Measurements from ENCODE around the gene DYRK1B. TPM values are rescaled to one million over a fixed set of nuclear protein-coding genes. Genes with fewer than 3 reads are reported as not detected.
"Not testable (repeated sequence)": the region's sequence is repeated elsewhere in the genome, so short reads cannot be mapped to it uniquely, and the experiment has no call there.

DYRK1B gene
- total RNA-seq, 1 experiment from 2014 or later: 12.2 TPM

DNA sequence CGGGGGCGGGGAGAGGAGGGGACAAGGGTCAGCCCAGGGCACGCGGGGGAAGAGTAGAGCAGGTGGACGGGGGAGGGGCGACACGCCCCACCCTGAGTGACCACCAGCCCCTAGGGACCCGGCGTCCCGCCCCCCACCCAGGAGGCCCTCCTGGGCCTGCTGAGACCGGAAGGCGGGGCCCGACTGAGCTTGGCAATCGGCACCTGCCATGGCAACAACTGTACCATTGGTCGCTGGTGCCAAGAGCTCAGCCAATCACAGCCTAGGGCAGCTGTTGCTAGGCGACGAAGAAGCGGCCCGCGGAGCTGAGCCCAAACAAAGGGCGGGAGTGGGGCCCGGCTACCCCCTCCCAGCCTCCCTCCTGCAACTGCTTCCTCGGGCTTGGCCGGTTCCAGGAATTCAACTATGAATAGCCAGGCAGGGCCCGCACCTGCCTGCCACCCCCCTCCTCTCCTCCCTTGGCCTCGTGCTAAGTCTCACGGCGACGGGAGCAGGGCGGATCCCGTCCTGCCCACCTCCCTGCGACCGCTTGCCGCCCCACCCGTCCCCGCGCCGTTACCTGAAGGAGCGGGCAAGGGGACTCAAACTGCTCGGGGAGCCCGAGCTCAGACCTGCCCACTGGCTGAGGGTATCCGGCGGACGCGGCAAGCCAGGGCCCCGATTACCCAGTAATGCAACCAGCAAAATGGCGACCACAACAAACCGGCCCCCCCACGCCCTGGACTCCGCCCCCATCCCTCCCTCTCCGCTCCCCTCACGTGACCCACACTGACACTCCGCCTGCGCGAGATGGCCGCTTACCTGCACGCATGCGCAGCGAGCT is at the start of gene DYRK1B (continued):
- TF ChIP-seq EMX1 (CRISPR knock-in tag; IDR thresholded peaks at IDR 0.05) (peak; percentile 90), TP53 (CRISPR knock-in tag; IDR thresholded peaks at IDR 0.05) (no peak)

DNA sequence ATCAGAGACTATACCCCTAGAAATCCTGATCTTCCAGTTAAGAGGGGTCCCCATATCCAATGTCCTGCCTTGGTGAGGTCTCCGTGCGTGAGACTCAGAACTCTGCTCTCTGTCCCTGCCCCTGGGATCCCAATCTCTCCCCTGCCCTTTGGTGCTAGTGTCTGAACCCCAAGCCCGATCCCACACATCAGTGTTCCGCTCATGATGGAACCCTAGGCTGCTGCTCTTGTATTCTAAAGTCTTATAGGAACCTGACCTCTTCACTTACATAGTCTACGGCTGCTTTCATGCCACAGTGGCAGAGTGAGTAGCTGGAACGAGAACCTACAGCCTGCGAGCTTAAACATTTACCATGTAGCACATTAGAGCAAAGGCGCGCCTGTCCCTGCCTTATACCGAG is 48.7 kb upstream of the DYRK1B start:
- CTCF ChIA-PET: not testable (repeated sequence)

DNA sequence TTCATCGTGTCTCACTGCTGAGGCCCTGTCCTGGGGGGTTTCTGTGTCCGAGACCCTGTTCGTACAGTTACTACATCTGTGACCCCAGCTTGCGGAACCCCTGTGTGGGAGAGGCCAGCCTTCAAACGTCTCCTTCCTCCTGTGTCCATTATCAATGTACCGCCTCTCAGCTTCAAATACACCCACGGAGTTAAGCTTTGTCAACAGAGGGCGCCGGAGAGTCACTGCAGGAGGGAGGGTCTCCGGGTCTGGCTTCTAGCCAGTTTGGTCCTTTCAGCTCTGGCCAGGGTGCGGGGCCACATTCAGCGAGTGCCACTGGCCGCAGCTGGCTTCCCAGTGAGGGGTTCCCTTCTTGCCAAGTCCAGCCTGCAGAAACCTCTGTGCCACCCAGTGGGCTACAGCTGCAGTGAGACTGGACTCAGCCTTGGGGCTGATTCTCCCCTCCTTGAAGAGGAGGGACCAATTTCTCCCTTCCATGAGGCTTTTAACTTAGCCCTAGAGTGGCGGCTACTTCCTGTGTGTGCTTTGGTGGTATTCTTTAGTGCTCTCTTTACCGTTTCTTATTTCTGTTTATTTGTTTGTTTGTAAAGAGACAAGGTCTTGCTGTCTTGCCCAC is 47.6 kb upstream of the DYRK1B start:
- CTCF ChIA-PET: interaction anchor here (0.6 to 1.2 kb wide), 21 partner anchors 8 to 336 kb away, joined by 3 to 23 read pairs (median 4); partner anchors contain the start of genes DYRK1B, FBL, PSMC4 and TTC9B
- H3K36me3 Mint-ChIP-seq; H3K4me1 Mint-ChIP-seq; H3K4me3 Mint-ChIP-seq; H3K9me3 Mint-ChIP-seq; H3K27me3 Mint-ChIP-seq (ENCODE audit: low read depth); H3K27ac Mint-ChIP-seq; POLR2A ChIA-PET: not testable (repeated sequence)
- TF ChIP-seq, protein P1, sequence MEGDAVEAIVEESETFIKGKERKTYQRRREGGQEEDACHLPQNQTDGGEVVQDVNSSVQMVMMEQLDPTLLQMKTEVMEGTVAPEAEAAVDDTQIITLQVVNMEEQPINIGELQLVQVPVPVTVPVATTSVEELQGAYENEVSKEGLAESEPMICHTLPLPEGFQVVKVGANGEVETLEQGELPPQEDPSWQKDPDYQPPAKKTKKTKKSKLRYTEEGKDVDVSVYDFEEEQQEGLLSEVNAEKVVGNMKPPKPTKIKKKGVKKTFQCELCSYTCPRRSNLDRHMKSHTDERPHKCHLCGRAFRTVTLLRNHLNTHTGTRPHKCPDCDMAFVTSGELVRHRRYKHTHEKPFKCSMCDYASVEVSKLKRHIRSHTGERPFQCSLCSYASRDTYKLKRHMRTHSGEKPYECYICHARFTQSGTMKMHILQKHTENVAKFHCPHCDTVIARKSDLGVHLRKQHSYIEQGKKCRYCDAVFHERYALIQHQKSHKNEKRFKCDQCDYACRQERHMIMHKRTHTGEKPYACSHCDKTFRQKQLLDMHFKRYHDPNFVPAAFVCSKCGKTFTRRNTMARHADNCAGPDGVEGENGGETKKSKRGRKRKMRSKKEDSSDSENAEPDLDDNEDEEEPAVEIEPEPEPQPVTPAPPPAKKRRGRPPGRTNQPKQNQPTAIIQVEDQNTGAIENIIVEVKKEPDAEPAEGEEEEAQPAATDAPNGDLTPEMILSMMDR (IDR thresholded peaks at IDR 0.05): peak; percentile 56
- DNase-seq (ENCODE audit: low spot score) (peak; percentile 87), ATAC-seq (peak; percentile 95)

More for the DNA sequence above, 48.7 kb upstream of the DYRK1B start:
- ATAC-seq; H3K27me3 Mint-ChIP-seq (ENCODE audit: low read depth); H3K9me3 Mint-ChIP-seq; DNase-seq (ENCODE audit: low spot score); H3K4me3 Mint-ChIP-seq; H3K4me1 Mint-ChIP-seq; H3K36me3 Mint-ChIP-seq; POLR2A ChIA-PET: not testable (repeated sequence)
- peak overlapping the region; percentile 8; the same call in 1 of the 2 replicates for H3K27ac Mint-ChIP-seq

DNA sequence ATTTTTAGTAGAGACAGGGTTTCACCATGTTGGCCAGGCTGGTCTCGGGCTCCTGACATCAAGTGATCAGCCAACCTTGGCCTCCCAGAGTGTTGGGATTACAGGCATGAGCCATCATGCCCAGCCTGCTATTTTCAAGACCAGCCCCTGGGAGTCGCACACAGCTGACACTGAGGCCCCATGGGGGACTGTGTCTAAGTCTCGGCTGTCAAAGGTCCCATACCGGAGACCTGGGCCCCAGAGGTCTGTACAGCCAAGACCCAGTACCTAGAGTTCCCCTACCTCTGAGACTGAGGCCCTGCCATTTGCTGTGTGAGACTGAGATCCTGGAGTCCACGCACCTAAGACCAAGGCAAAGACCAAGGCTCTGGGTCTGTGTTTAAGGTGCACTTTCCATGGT is 46.3 kb upstream of the DYRK1B start:
- H3K4me3 Mint-ChIP-seq; H3K36me3 Mint-ChIP-seq; H3K9me3 Mint-ChIP-seq; H3K4me1 Mint-ChIP-seq; H3K27ac Mint-ChIP-seq; DNase-seq (ENCODE audit: low spot score); ATAC-seq; H3K27me3 Mint-ChIP-seq (ENCODE audit: low read depth); CTCF ChIA-PET; POLR2A ChIA-PET: not testable (repeated sequence)

- H3K4me3 Mint-ChIP-seq, POLR2A ChIA-PET: not testable (repeated sequence)
- CTCF ChIA-PET: interaction anchor here (1.7 kb wide), 1 partner anchor 91 kb away, joined by 7 read pairs; no protein-coding TSS in a partner anchor
Observed at GRCh38 chr19:39879796-39880195, 45.8 kb upstream of the DYRK1B start.

DNA sequence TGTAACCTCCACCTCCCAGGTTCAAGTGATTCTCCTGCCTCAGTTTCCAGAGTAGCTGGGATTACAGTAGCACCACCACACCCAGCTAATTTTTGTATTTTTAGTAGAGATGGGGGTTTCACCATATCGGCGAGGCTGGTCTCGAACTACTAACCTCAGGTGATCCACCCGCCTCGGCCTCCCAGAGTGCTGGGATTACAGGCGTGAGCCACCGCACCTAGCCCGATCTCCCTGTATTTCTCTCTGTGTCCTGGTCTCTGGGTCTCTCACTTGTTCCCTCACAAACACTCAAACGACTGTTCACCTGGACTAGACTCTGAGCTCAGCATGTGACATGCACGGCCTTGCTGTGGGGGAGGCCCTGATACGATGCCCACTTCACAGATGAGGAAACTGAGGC is 44.9 kb upstream of the DYRK1B start:
- H3K36me3 Mint-ChIP-seq; DNase-seq (ENCODE audit: low spot score); H3K27ac Mint-ChIP-seq; ATAC-seq; H3K27me3 Mint-ChIP-seq (ENCODE audit: low read depth); H3K4me3 Mint-ChIP-seq; H3K4me1 Mint-ChIP-seq; POLR2A ChIA-PET; H3K9me3 Mint-ChIP-seq: not testable (repeated sequence)
- CTCF ChIA-PET: interaction anchor here (0.8 to 1.7 kb wide), 2 partner anchors 92 to 339 kb away, joined by 3 to 7 read pairs; partner anchors contain the start of gene TTC9B

More at GRCh38 chr19:39879796-39880195, 45.8 kb upstream of the DYRK1B start:
- not testable (repeated sequence) for DNase-seq (ENCODE audit: low spot score); H3K9me3 Mint-ChIP-seq; H3K27me3 Mint-ChIP-seq (ENCODE audit: low read depth); H3K36me3 Mint-ChIP-seq; H3K27ac Mint-ChIP-seq; H3K4me1 Mint-ChIP-seq; ATAC-seq

GRCh38 chr19:39878398-39878797 is 44.4 kb upstream of the DYRK1B start:
- CTCF ChIA-PET: interaction anchor here (0.8 to 1.7 kb wide), 2 partner anchors 92 to 340 kb away, joined by 3 to 7 read pairs; partner anchors contain the start of gene TTC9B
- POLR2A ChIA-PET: no interaction called here
- Mint-ChIP-seq H3K36me3 (no peaks in the 10 kb centered on the region), H3K4me1 (no peaks in the 10 kb centered on the region), H3K9me3 (no peaks in the 10 kb centered on the region), H3K27ac (no peak overlapping the region), H3K4me3 (no peak overlapping the region), H3K27me3 (ENCODE audit: low read depth) (no peaks in the 10 kb centered on the region)
- TF ChIP-seq FOXP1 (CRISPR knock-in tag; IDR thresholded peaks at IDR 0.05; ENCODE audit: borderline replicate concordance) (no peak), TCF7 (CRISPR knock-in tag; IDR thresholded peaks at IDR 0.05; ENCODE audit: low read depth) (no peak)
- ATAC-seq (no peak), DNase-seq (ENCODE audit: low spot score) (no peak)

DNA sequence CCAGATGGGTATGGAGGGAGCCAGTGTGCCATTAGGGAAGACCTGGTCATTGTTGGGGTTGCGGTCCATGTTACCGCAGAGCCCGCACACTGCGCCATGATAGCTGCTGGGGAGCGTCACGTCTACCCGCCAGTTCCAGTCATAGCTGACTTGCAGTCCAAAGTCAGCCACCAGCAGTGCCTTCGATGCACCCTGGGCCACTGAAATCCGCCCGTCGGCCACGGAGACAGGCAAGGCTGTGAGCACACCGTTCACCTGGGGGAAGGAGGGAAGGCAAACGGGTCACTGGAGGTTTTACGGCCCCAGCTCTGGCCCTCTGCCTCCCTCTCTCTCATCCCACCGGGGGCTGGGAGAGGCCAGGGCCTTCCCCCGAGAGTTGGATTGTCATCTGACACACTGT is 44.0 kb upstream of the DYRK1B start:
- H3K9me3 Mint-ChIP-seq; H3K27me3 Mint-ChIP-seq (ENCODE audit: low read depth); H3K27ac Mint-ChIP-seq; H3K36me3 Mint-ChIP-seq; DNase-seq (ENCODE audit: low spot score); H3K4me3 Mint-ChIP-seq; POLR2A ChIA-PET; H3K4me1 Mint-ChIP-seq; ATAC-seq: not testable (repeated sequence)
- CTCF ChIA-PET: interaction anchor here (0.8 to 1.7 kb wide), 2 partner anchors 92 to 340 kb away, joined by 3 to 7 read pairs; partner anchors contain the start of gene TTC9B

- H3K36me3 Mint-ChIP-seq; H3K27ac Mint-ChIP-seq; H3K9me3 Mint-ChIP-seq; H3K4me3 Mint-ChIP-seq; CTCF ChIA-PET; ATAC-seq; DNase-seq (ENCODE audit: low spot score); POLR2A ChIA-PET; H3K4me1 Mint-ChIP-seq; H3K27me3 Mint-ChIP-seq (ENCODE audit: low read depth): not testable (repeated sequence)
Observed at GRCh38 chr19:39877488-39877887, 43.5 kb upstream of the DYRK1B start.

- H3K9me3 Mint-ChIP-seq; POLR2A ChIA-PET; H3K36me3 Mint-ChIP-seq; H3K4me3 Mint-ChIP-seq; ATAC-seq; DNase-seq (ENCODE audit: low spot score); H3K27ac Mint-ChIP-seq; H3K4me1 Mint-ChIP-seq; H3K27me3 Mint-ChIP-seq (ENCODE audit: low read depth); CTCF ChIA-PET: not testable (repeated sequence)
Observed at GRCh38 chr19:39876486-39876885, 42.5 kb upstream of the DYRK1B start.

- H3K27ac Mint-ChIP-seq; H3K9me3 Mint-ChIP-seq; H3K36me3 Mint-ChIP-seq; H3K4me3 Mint-ChIP-seq; CTCF ChIA-PET; H3K4me1 Mint-ChIP-seq; H3K27me3 Mint-ChIP-seq (ENCODE audit: low read depth); POLR2A ChIA-PET: not testable (repeated sequence)
- peak; percentile 44 for DNase-seq (ENCODE audit: low spot score)
- ATAC-seq: 0 out of 2 replicates have a peak, but pooled peaks have one; percentile 36
Observed at GRCh38 chr19:39875401-39875864, 41.5 kb upstream of the DYRK1B start.

Measured in WTC11 (cell line).